Left lung (tissue), 10 donors: ENCODE results near the gene DIP2C. TPM values are rescaled to one million over a fixed set of nuclear protein-coding genes. Genes with fewer than 3 reads are reported as not detected.

Experiments
- ATAC-seq: fragments of 200-7000 bp; cut with Tn5 transposase; one replicate; pipeline ENCODE4 v1.9.1; 2020; ENCODE audit warnings: moderate library complexity
- DNase-seq, 4 donors: peaks; one replicate each; pipeline ENCODE4 v3.0.0-alpha.2; 2013 to 2020
- H3K27ac ChIP-seq, 2 donors: fragments of 200-600 bp; sonication (generic) in 1 of 2; one replicate each; pipeline versions ENCODE4 v1.5.0 to v1.8.0; 2020 to 2021
- H3K27me3 ChIP-seq, 2 donors: fragments of 200-600 bp; sonication (generic) in 1 of 2; one replicate each; pipeline versions ENCODE4 v1.5.0 to v1.8.0; 2020 to 2021
- H3K36me3 ChIP-seq, 2 donors: fragments of 200-600 bp; sonication (generic) in 1 of 2; one replicate each; pipeline versions ENCODE4 v1.5.0 to v1.8.0; 2020 to 2021
- H3K4me1 ChIP-seq, 2 donors: fragments of 200-600 bp; one replicate each; pipeline ENCODE4 v1.8.0; 2021
- H3K4me3 ChIP-seq, 2 donors: fragments of 200-600 bp; sonication (generic) in 1 of 2; one replicate each; pipeline versions ENCODE4 v1.5.0 to v1.8.0; 2020 to 2021; ENCODE audit warnings: mild to moderate bottlenecking in 1 of 2
- H3K9me3 ChIP-seq, 2 donors: fragments of 200-600 bp; sonication (generic) in 1 of 2; one replicate each; pipeline versions ENCODE4 v1.5.0 to v1.8.0; 2020 to 2021
- intact Hi-C, 2 donors: fragments of 100-400 bp; cut with DNase I; formaldehyde crosslinking; loops; one replicate each; pipeline versions ENCODE4 v1.11.2 to v1.14.2; 2022
- polyA plus RNA-seq, 6 donors: library from polyadenylated mRNA; unstranded; fragments of 120-200 nt; gene quantifications; one replicate each; pipeline ENCODE4 v1.2.1, GENCODE V29; 2013; ENCODE audit not compliant: insufficient read length in 6 of 6
- total RNA-seq, 2 donors: library from RNA; stranded (reverse); fragmentation: NEBNext Ultra II Directional; extraction: Animal tissue kit (Norgen Biotek cat#: 25700); gene quantifications; one replicate each; pipeline ENCODE4 v1.2.1, GENCODE V29; 2021
- TF ChIP-seq, protein P1 (sequence below), 2 donors: fragments of 200-600 bp; sonication (generic) in 1 of 2; IDR thresholded peaks; one replicate each; pipeline versions ENCODE4 v1.5.0 to v1.8.0; 2021; ENCODE audit warnings: antibody characterized with exemption in 2 of 2
- donor health status: DM: no; HTN: yes; CAD: no.
- donor health status: DM: no; HTN: no; CAD: no.

The DIP2C gene
- total and polyA plus RNA-seq, 8 donors, result 10.5 to 22.5 (median 19.5) TPM

DNA sequence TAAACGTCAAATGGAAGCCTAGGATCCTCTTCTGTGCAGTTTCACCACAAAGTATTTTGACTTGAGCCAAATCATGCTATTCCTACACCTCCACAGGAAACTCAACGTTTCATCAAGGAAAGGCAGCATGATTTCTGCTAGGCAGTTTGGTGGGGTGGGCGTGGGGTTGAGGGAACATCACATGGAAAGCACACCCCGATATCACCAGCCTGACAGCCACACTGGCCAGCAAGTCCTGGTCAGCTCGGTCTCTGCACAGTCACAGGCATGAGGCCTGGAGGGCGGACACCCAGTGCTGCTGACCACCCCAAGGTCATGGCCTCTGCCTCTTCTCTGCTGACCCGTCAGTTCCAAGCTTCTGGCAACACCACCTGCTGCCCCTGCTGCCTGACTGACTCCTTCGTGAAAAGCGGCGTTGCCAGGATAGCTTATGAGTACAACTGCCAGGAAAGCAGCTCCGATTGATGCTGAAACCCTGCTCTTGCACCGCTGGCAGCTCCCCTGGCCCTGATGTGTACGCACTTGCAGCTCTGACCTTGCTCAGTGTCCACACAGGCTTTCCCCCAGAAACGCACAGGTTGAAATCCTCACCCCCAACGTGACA, 171.5 kb downstream of the DIP2C start:
- peak in 1 of 4 donors; percentile 67 for DNase-seq
- Histone ChIP-seq H3K4me3 (no peak overlapping the region), H3K27me3 (no peaks in the 10 kb centered on the region), H3K27ac (no peak overlapping the region), H3K9me3 (no peaks in the 10 kb centered on the region), H3K36me3 (no peaks in the 10 kb centered on the region), H3K4me1 (no peaks in the 10 kb centered on the region)
- ATAC-seq, result no peak
- TF ChIP-seq, protein P1, sequence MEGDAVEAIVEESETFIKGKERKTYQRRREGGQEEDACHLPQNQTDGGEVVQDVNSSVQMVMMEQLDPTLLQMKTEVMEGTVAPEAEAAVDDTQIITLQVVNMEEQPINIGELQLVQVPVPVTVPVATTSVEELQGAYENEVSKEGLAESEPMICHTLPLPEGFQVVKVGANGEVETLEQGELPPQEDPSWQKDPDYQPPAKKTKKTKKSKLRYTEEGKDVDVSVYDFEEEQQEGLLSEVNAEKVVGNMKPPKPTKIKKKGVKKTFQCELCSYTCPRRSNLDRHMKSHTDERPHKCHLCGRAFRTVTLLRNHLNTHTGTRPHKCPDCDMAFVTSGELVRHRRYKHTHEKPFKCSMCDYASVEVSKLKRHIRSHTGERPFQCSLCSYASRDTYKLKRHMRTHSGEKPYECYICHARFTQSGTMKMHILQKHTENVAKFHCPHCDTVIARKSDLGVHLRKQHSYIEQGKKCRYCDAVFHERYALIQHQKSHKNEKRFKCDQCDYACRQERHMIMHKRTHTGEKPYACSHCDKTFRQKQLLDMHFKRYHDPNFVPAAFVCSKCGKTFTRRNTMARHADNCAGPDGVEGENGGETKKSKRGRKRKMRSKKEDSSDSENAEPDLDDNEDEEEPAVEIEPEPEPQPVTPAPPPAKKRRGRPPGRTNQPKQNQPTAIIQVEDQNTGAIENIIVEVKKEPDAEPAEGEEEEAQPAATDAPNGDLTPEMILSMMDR (IDR thresholded peaks at IDR 0.05), result no peak
- intact Hi-C loops, result loop anchor here in 1 of 2 donors (10.0 kb wide), 1 partner anchor 267 kb away; no protein-coding TSS in a partner anchor

DNA sequence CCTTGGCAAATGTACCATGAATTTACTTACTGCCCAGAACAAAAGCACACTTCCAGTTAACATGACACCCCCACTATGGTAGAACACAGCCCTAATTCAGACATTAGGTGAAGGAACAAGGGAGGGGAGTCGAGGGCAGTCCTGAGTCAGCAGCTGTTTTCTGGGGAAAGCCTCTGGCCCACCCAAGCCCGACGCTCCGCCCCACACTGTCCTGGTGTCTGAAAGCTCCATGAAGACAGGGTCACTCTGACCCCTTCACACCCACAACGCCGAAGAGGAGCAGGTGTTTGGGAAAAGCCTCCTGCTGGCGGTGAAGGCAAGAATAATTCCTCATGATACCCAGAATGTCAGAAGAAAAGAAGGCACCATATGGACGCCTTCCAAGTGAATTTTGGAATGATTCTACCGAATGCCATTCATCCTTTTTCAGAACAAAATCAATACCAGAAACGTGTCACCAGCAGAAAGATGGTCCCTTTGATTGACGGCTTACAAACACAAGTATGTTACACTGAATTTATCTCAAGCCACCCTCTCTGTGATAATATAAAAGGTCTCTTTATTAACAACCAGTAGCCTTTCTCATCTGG, 172.1 kb downstream of the DIP2C start:
- Histone ChIP-seq H3K9me3 (no peaks in the 10 kb centered on the region), H3K27me3 (no peaks in the 10 kb centered on the region), H3K4me1 (no peaks in the 10 kb centered on the region), H3K4me3 (no peak overlapping the region), H3K27ac (no peak overlapping the region), H3K36me3 (no peaks in the 10 kb centered on the region)
- intact Hi-C loops, result loop anchor here in 1 of 2 donors (10.0 kb wide), 1 partner anchor 267 kb away; no protein-coding TSS in a partner anchor
- ATAC-seq (no peak), DNase-seq (no peak)
- TF ChIP-seq, protein P1 (IDR thresholded peaks at IDR 0.05), result no peak

DNA sequence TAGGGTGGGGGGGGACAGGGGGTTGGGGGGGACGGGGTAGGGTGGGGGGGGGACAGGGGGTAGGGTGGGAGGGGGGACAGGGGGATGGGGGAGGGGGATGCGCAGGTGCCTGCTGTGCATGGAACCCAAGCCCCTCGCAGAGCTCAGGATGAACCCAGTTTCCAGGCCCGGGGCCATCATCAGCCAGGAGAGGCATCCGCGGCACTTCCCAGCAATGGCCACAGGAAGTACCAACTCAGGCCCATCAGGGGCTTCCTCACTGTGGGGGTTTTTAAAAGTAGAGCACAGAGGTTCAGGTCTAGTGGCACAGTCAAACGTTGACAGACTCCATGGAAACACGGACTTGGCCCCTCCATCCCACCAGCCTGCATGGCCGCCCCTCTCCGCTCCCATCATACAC, 172.7 kb downstream of the DIP2C start:
- no peaks in the 10 kb centered on the region for H3K4me1 ChIP-seq
- intact Hi-C loops, result loop anchor here in 1 of 2 donors (10.0 kb wide), 1 partner anchor 268 kb away; no protein-coding TSS in a partner anchor
- TF ChIP-seq, protein P1 (IDR thresholded peaks at IDR 0.05), result no peak
- no peaks in the 10 kb centered on the region for H3K36me3 ChIP-seq
- ATAC-seq (no peak), DNase-seq (no peak)
- no peak overlapping the region for H3K27ac ChIP-seq
- no peak overlapping the region for H3K4me3 ChIP-seq
- H3K9me3 ChIP-seq, result no peaks in the 10 kb centered on the region
- H3K27me3 ChIP-seq, result no peaks in the 10 kb centered on the region

DNA sequence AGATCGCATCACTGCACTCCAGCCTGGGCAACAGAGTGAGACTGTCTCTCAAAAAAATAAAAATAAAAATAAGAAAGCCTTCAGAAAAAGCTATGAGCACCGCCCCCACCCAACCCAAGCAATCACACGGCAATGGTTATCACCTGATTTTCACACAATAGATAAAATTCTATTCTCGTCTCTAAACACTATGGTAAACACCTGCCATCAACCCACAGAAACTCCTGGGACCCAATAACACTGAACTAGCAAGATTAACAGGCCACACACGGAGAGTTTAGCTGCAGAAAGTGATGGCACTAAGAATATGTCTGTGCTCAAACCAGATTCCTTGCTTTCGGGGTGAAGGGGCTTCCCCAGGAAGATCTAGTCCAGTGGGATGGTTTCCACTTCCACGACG, 173.8 kb downstream of the DIP2C start:
- TF ChIP-seq, protein P1 (IDR thresholded peaks at IDR 0.05), result no peak
- intact Hi-C loops, result loop anchor here in 1 of 2 donors (10.0 kb wide), 1 partner anchor 269 kb away; no protein-coding TSS in a partner anchor
- DNase-seq, result no peak
- no peaks in the 10 kb centered on the region for H3K9me3 ChIP-seq
- no peaks in the 10 kb centered on the region for H3K36me3 ChIP-seq
- peaks cover 0 to 6% of the 10 kb centered on the region in 2 donors for H3K4me1 ChIP-seq
- H3K27me3 ChIP-seq, result no peaks in the 10 kb centered on the region
- no peak overlapping the region for H3K4me3 ChIP-seq
- ATAC-seq, result no peak
- H3K27ac ChIP-seq, result no peak overlapping the region

DNA sequence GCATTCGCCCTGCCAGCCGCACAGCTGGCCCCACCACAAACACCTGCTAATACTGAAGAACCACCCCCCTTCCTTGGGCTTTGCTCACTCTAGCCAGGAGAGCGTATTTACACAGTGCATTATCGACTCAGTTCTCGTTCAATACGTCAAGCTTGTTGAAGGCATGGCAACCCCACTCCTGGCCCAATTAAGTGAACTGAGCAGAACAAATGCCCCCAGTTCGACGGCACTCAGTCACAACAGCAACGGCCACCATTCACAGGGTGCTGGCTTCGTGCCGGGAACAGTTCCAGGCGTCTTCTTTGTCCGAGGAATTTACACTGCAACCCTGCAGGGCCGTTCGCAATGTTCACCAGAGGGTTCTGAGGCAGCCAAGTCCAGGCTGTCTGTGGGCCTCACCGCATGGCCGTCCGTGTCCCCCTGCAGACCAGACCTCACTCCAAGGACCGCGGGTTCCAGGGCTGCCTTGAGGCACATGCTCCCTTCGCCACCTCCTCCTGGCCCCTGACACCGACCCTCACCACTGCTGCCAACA, 175.3 kb downstream of the DIP2C start:
- H3K4me1 ChIP-seq, result peaks cover 0 to 6% of the 10 kb centered on the region in 2 donors
- H3K27me3 ChIP-seq, result no peaks in the 10 kb centered on the region
- H3K27ac ChIP-seq, result no peak overlapping the region
- TF ChIP-seq, protein P1 (IDR thresholded peaks at IDR 0.05), result no peak
- intact Hi-C loops, result loop anchor here in 1 of 2 donors (10.0 kb wide), 1 partner anchor 271 kb away; no protein-coding TSS in a partner anchor
- no peaks in the 10 kb centered on the region for H3K36me3 ChIP-seq
- DNase-seq (peak in 1 of 4 donors; percentile 70), ATAC-seq (peak; percentile 39)
- H3K4me3 ChIP-seq, result no peak overlapping the region
- H3K9me3 ChIP-seq, result no peaks in the 10 kb centered on the region
